ENCODE results near the gene LRRC3.

GRCh38 chr21:44458971-44459711 is 3.8 kb downstream of the LRRC3 start:
- TF ChIP-seq, protein P1, sequence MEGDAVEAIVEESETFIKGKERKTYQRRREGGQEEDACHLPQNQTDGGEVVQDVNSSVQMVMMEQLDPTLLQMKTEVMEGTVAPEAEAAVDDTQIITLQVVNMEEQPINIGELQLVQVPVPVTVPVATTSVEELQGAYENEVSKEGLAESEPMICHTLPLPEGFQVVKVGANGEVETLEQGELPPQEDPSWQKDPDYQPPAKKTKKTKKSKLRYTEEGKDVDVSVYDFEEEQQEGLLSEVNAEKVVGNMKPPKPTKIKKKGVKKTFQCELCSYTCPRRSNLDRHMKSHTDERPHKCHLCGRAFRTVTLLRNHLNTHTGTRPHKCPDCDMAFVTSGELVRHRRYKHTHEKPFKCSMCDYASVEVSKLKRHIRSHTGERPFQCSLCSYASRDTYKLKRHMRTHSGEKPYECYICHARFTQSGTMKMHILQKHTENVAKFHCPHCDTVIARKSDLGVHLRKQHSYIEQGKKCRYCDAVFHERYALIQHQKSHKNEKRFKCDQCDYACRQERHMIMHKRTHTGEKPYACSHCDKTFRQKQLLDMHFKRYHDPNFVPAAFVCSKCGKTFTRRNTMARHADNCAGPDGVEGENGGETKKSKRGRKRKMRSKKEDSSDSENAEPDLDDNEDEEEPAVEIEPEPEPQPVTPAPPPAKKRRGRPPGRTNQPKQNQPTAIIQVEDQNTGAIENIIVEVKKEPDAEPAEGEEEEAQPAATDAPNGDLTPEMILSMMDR (IDR thresholded peaks at IDR 0.05; ENCODE audit: low read depth, low read length, missing input control) = no peak
- TF ChIP-seq, protein P2, sequence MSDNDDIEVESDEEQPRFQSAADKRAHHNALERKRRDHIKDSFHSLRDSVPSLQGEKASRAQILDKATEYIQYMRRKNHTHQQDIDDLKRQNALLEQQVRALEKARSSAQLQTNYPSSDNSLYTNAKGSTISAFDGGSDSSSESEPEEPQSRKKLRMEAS (IDR thresholded peaks at IDR 0.05) = no peak
- TF ChIP-seq RAD21 (IDR thresholded peaks at IDR 0.05) (no peak), YY1 (IDR thresholded peaks at IDR 0.05) (no peak), SP1 (IDR thresholded peaks at IDR 0.05) (no peak), ATF3 (IDR thresholded peaks at IDR 0.05) (no peak), GABPA (IDR thresholded peaks at IDR 0.05 in 1 of 2, conservative IDR thresholded peaks at IDR 0.05 in 1 of 2) (no peak), TAF1 (conservative IDR thresholded peaks at IDR 0.05) (no peak)
- TF ChIP-seq, protein P3, sequence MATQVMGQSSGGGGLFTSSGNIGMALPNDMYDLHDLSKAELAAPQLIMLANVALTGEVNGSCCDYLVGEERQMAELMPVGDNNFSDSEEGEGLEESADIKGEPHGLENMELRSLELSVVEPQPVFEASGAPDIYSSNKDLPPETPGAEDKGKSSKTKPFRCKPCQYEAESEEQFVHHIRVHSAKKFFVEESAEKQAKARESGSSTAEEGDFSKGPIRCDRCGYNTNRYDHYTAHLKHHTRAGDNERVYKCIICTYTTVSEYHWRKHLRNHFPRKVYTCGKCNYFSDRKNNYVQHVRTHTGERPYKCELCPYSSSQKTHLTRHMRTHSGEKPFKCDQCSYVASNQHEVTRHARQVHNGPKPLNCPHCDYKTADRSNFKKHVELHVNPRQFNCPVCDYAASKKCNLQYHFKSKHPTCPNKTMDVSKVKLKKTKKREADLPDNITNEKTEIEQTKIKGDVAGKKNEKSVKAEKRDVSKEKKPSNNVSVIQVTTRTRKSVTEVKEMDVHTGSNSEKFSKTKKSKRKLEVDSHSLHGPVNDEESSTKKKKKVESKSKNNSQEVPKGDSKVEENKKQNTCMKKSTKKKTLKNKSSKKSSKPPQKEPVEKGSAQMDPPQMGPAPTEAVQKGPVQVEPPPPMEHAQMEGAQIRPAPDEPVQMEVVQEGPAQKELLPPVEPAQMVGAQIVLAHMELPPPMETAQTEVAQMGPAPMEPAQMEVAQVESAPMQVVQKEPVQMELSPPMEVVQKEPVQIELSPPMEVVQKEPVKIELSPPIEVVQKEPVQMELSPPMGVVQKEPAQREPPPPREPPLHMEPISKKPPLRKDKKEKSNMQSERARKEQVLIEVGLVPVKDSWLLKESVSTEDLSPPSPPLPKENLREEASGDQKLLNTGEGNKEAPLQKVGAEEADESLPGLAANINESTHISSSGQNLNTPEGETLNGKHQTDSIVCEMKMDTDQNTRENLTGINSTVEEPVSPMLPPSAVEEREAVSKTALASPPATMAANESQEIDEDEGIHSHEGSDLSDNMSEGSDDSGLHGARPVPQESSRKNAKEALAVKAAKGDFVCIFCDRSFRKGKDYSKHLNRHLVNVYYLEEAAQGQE (IDR thresholded peaks at IDR 0.05) = no peak
